CD14-positive monocyte (primary cell): Measurements from ENCODE around the gene EPHA3. TPM values are rescaled to one million over a fixed set of nuclear protein-coding genes. Genes with fewer than 3 reads are reported as not detected.

Experiments used
- DNase-seq, 3 donors: peaks; one replicate each; pipeline ENCODE4 v3.0.0-alpha.2; 2011 to 2022
- H2AFZ ChIP-seq: 2 replicates; pipeline ENCODE4 v1.6.0; 2012; ENCODE audit warnings: mild to moderate bottlenecking, low read depth, low read length, inconsistent platforms; ENCODE audit not compliant: insufficient read depth, poor library complexity, severe bottlenecking
- H3K27ac ChIP-seq, 2 donors: 1 replicate in 1 of 2; 2 replicates in 1 of 2; pipeline ENCODE4 v1.5.1; 2012 to 2013; ENCODE audit warnings: low read length in 2 of 2, control low read depth in 1 of 2, inconsistent platforms in 1 of 2, low read depth in 1 of 2, mild to moderate bottlenecking in 1 of 2
- H3K27me3 ChIP-seq, 2 donors: one replicate each; pipeline versions ENCODE4 v1.6.0 to v1.6.1; 2011 to 2013; ENCODE audit warnings: low read length in 2 of 2; ENCODE audit not compliant: control insufficient read depth in 2 of 2, insufficient read depth in 2 of 2
- H3K36me3 ChIP-seq, 2 donors: replicated peaks in 1 of 2; 1 replicate in 1 of 2; 2 replicates in 1 of 2; pipeline versions ENCODE4 v1.5.1 to v1.6.1; 2012 to 2013; ENCODE audit warnings: low read length in 2 of 2, control low read depth in 1 of 2, inconsistent platforms in 1 of 2, mild to moderate bottlenecking in 1 of 2; ENCODE audit not compliant: insufficient read depth in 2 of 2, control insufficient read depth in 1 of 2
- H3K4me1 ChIP-seq, 2 donors: 1 replicate in 1 of 2; 2 replicates in 1 of 2; pipeline versions ENCODE4 v1.5.1 to v1.6.1; 2012 to 2013; ENCODE audit warnings: low read length in 2 of 2, control low read depth in 1 of 2, inconsistent platforms in 1 of 2, mild to moderate bottlenecking in 1 of 2, moderate library complexity in 1 of 2; ENCODE audit not compliant: insufficient read depth in 2 of 2, control insufficient read depth in 1 of 2
- H3K4me2 ChIP-seq: replicated peaks from 2 replicates; pipeline ENCODE3; 2012; ENCODE audit warnings: low read length, moderate library complexity, mild to moderate bottlenecking; ENCODE audit not compliant: poor library complexity, severe bottlenecking; ENCODE audit errors: extremely low read depth
- H3K4me3 ChIP-seq, 3 experiments: fragments of 200-600 bp in 1 of 3; sonication (generic) in 1 of 3; replicated peaks in 1 of 3; 1 replicate in 2 of 3; 2 replicates in 1 of 3; pipeline ENCODE4 v1.5.1; 2011 to 2013; ENCODE audit warnings: low read length in 3 of 3, mild to moderate bottlenecking in 3 of 3, control low read depth in 2 of 3, low read depth in 2 of 3, inconsistent platforms in 1 of 3, moderate library complexity in 1 of 3
- H3K79me2 ChIP-seq: 2 replicates; pipeline ENCODE4 v1.6.0; 2012; ENCODE audit warnings: mild to moderate bottlenecking, control low read depth, inconsistent platforms, low read length, moderate library complexity; ENCODE audit not compliant: insufficient read depth
- H3K9ac ChIP-seq: 2 replicates; pipeline ENCODE4 v1.6.0; 2017; ENCODE audit warnings: low read length, mild to moderate bottlenecking; ENCODE audit not compliant: insufficient read depth, poor library complexity, severe bottlenecking
- H3K9me3 ChIP-seq, 2 donors: replicated peaks in 1 of 2; 1 replicate in 1 of 2; 2 replicates in 1 of 2; pipeline versions ENCODE4 v1.5.1 to v1.6.1; 2012 to 2013; ENCODE audit warnings: low read length in 2 of 2, control low read depth in 1 of 2; ENCODE audit not compliant: control insufficient read depth in 1 of 2, insufficient read depth in 1 of 2
- H4K20me1 ChIP-seq: 2 replicates; pipeline ENCODE4 v1.6.0; 2012; ENCODE audit warnings: mild to moderate bottlenecking, low read length, control low read depth, moderate library complexity; ENCODE audit not compliant: insufficient read depth
- H3K27ac Mint-ChIP-seq, 7 donors: one replicate each; pipeline ENCODE4 v1.8.0; 2020; ENCODE audit warnings: mild to moderate bottlenecking in 7 of 7, mixed read lengths in 7 of 7, moderate library complexity in 6 of 7, inconsistent platforms in 2 of 7
- H3K27me3 Mint-ChIP-seq, 3 donors: one replicate each; pipeline ENCODE4 v1.8.0; 2021 to 2022; ENCODE audit warnings: low read depth in 3 of 3, mild to moderate bottlenecking in 3 of 3, mixed read lengths in 3 of 3, moderate library complexity in 3 of 3, inconsistent platforms in 1 of 3
- H3K36me3 Mint-ChIP-seq, 2 donors: one replicate each; pipeline ENCODE4 v1.8.0; 2020; ENCODE audit warnings: mixed read lengths in 2 of 2, inconsistent platforms in 1 of 2, mild to moderate bottlenecking in 1 of 2
- H3K4me1 Mint-ChIP-seq: one replicate; pipeline ENCODE4 v1.8.0; 2020; ENCODE audit warnings: mild to moderate bottlenecking, mixed read lengths
- H3K4me3 Mint-ChIP-seq, 2 donors: one replicate each; pipeline ENCODE4 v1.8.0; 2020; ENCODE audit warnings: mild to moderate bottlenecking in 2 of 2, mixed read lengths in 2 of 2, moderate library complexity in 1 of 2
- H3K9me3 Mint-ChIP-seq, 7 donors: one replicate each; pipeline ENCODE4 v1.8.0; 2020 to 2022; ENCODE audit warnings: mixed read lengths in 7 of 7, mild to moderate bottlenecking in 6 of 7, moderate library complexity in 6 of 7, inconsistent platforms in 2 of 7
- WGBS: methylation state at CpG from one replicate; pipeline ENCODE4 v1.1.5; 2013; ENCODE audit warnings: missing lambda C conversion rate; ENCODE audit not compliant: insufficient coverage; 5-methylcytosine and 5-hydroxymethylcytosine counted together
- intact Hi-C, 2 donors: fragments of 100-400 bp; cut with micrococcal nuclease; formaldehyde crosslinking; loops; one replicate each; pipeline versions ENCODE4 v1.15.0 to v1.15.1; 2023
- polyA plus RNA-seq, 3 donors: library from polyadenylated mRNA; depleted of rRNA in 1 of 3; unstranded in 2 of 3; stranded (reverse) in 1 of 3; fragments of 300-500 nt in 2 of 3; fragments of >200 nt in 1 of 3; fragmentation: Illumina TruSeq in 2 of 3; gene quantifications; 1 replicate in 2 of 3; 2 replicates in 1 of 3; pipeline ENCODE4 v1.2.3, GENCODE V29; 2012 to 2021
- TF ChIP-seq, protein P1 (sequence below): fragments of 200-600 bp; IDR thresholded peaks from one replicate; pipeline ENCODE4 v1.8.0; 2022; ENCODE audit warnings: antibody characterized with exemption, mild to moderate bottlenecking

The EPHA3 gene
- polyA plus RNA-seq, 3 donors, result not detected

DNA sequence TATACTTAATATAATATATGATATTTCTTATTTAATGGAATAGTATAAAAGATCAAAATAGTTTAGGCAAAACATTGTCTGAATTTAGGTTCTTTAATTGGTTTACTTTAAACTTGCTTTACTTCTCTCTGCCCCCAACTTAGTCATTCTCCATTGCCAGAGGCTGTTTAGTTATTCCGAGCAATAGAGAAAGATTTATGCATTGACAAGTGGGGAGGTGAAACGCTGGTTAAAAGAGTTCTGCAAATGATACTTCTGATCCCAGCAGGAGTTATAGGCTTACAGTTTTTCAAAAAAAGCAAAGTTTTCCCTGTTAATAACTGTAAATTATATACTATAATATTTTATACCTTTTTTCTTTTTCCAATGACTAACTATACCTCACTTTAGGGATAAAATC lies 145.4 kb downstream of the EPHA3 start:
- no peaks in the 10 kb centered on the region for H4K20me1 ChIP-seq
- H3K79me2 ChIP-seq, result no peaks in the 10 kb centered on the region
- no peak overlapping the region for H2AFZ ChIP-seq
- Mint-ChIP-seq H3K4me1 (no peaks in the 10 kb centered on the region), H3K4me3 (no peak overlapping the region), H3K9me3 (peaks cover 0 to 5% (median 2%) of the 10 kb centered on the region in 7 donors), H3K27ac (no peak overlapping the region), H3K27me3 (no peaks in the 10 kb centered on the region), H3K36me3 (no peaks in the 10 kb centered on the region)
- no peaks in the 10 kb centered on the region for H3K36me3 ChIP-seq
- no peak overlapping the region for H3K4me3 ChIP-seq
- H3K9me3 ChIP-seq, result peaks cover 4% of the 10 kb centered on the region in 2 donors
- no peak overlapping the region for H3K27ac ChIP-seq
- intact Hi-C loops, result no loop called here
- H3K27me3 ChIP-seq, result no peaks in the 10 kb centered on the region
- H3K9ac ChIP-seq, result no peak overlapping the region
- TF ChIP-seq, protein P1, sequence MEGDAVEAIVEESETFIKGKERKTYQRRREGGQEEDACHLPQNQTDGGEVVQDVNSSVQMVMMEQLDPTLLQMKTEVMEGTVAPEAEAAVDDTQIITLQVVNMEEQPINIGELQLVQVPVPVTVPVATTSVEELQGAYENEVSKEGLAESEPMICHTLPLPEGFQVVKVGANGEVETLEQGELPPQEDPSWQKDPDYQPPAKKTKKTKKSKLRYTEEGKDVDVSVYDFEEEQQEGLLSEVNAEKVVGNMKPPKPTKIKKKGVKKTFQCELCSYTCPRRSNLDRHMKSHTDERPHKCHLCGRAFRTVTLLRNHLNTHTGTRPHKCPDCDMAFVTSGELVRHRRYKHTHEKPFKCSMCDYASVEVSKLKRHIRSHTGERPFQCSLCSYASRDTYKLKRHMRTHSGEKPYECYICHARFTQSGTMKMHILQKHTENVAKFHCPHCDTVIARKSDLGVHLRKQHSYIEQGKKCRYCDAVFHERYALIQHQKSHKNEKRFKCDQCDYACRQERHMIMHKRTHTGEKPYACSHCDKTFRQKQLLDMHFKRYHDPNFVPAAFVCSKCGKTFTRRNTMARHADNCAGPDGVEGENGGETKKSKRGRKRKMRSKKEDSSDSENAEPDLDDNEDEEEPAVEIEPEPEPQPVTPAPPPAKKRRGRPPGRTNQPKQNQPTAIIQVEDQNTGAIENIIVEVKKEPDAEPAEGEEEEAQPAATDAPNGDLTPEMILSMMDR, result no peak
- WGBS, result no CpG with 5 or more reads among the region's 2 CpGs
- no peak for DNase-seq
- H3K4me2 ChIP-seq, result no peak overlapping the region
- H3K4me1 ChIP-seq, result no peaks in the 10 kb centered on the region

DNA sequence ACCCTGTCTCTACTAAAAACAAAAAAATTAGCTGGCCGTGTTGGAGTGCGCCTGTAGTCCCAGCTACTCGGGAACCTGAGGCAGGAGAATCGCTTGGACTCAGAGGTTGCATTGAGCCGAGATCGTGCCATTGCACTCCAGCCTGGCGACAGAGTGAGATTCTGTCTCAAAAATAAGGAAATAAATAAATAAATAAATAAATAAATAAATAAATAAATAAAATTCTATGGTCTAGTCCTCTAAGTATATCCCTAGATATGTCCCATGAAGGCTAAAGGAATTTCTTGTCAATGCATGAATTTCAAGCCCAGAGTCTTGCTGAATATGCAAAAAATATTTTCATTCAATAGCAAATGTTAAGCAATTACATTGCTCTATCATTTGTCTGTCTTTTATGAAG lies 149.0 kb downstream of the EPHA3 start:
- intact Hi-C loops, result no loop called here
- 100% methylated on average over 3 of the region's 7 CpGs for WGBS
- H3K4me3 Mint-ChIP-seq, result no peak overlapping the region

More for the DNA sequence above, 149.0 kb downstream of the EPHA3 start:
- no peaks in the 10 kb centered on the region for H3K79me2 ChIP-seq
- no peaks in the 10 kb centered on the region for H3K4me1 Mint-ChIP-seq
- H3K27ac ChIP-seq, result no peak overlapping the region
- DNase-seq, result no peak
- no peak overlapping the region for H3K4me2 ChIP-seq
- TF ChIP-seq, protein P1, result no peak
- H4K20me1 ChIP-seq, result no peaks in the 10 kb centered on the region
- no peak overlapping the region for H3K27ac Mint-ChIP-seq
- H3K4me3 ChIP-seq, result no peak overlapping the region
- H3K36me3 ChIP-seq, result no peaks in the 10 kb centered on the region
- peaks cover 4% of the 10 kb centered on the region in 2 donors for H3K9me3 ChIP-seq
- H3K4me1 ChIP-seq, result no peaks in the 10 kb centered on the region
- no peaks in the 10 kb centered on the region for H3K27me3 Mint-ChIP-seq
- no peak overlapping the region for H2AFZ ChIP-seq
- no peaks in the 10 kb centered on the region for H3K27me3 ChIP-seq
- H3K9me3 Mint-ChIP-seq, result peaks cover 0 to 5% (median 2%) of the 10 kb centered on the region in 7 donors
- H3K36me3 Mint-ChIP-seq, result no peaks in the 10 kb centered on the region
- H3K9ac ChIP-seq, result no peak overlapping the region
